A673 (cell line): Measurements from ENCODE around the gene MMS22L.

Source experiments
- CTCF ChIP-seq: fragments of 300-800, 200-600 bp; sonication (generic); conservative IDR thresholded peaks from 2 replicates; pipeline ENCODE4 v1.5.1; 2017; ENCODE audit warnings: low read depth, mild to moderate bottlenecking, antibody characterized with exemption, low read length, moderate library complexity, mixed read lengths
- EZH2 ChIP-seq: fragments of 200-600 bp; sonication (generic); IDR thresholded peaks from 2 replicates; pipeline ENCODE4 v1.6.1; 2017; ENCODE audit warnings: borderline replicate concordance, low read depth, mild to moderate bottlenecking, mixed read lengths, antibody characterized with exemption, low read length; ENCODE audit not compliant: poor library complexity, severe bottlenecking

GRCh38 chr6:97154015-97154414 lies 129.0 kb downstream of the MMS22L start:
- TF ChIP-seq CTCF = no peak
- TF ChIP-seq EZH2 = no peak
